ENCODE results near the gene SELENOM.
A peak's percentile ranks its signal among the peaks of the same experiment; 100 is the strongest.
"Not testable (repeated sequence)": the region's sequence is repeated elsewhere in the genome, so short reads cannot be mapped to it uniquely, and the experiment has no call there.

Gene SELENOM

GRCh38 chr22:31078389-31078788 lies 29.0 kb downstream of the SELENOM start:
- peak; percentile 42 for DNase-seq (ENCODE audit: low read depth)

DNA sequence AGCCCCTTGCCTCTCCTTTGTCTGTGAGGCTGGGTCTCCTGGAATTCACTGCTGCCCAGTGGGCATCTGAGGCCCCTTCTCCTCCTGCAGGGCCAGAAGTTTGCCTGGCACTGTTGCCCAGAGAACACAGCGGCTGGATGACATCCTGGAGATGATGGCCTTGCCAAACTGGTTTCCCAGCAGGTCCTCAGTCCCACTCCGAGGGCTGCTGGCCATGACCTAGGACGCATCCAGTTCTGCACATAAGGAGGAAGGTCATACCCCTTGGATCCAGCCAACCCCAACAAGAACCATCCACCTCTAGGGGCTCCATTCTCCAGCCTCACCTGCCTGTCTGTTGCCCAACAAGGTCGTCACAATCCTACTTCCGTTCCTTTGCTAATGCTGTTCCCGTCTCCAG lies 29.7 kb downstream of the SELENOM start:
- DNase-seq (ENCODE audit: low read depth) = no peak

DNA sequence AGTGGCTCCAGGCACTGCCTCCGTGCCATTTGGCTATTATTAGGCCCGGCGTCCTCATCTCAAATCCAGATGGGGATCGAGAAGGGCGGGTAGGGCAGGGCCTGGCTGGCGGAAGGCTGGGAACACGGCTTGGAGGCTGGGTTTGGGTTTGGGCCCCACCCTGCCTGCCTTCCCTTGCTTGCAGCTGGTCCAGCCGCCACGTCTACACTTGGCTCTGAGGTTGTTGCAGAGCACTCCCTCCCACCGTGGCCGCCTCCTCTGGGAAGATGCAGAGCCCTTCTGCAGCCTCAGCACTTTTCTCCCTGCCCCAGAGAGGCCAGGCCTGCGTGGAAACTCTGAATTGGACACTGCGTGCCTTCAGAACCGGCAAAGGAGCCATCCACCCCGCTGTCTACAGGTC lies 31.4 kb downstream of the SELENOM start:
- peak; percentile 33 for DNase-seq (ENCODE audit: low read depth)

- not testable (repeated sequence) for DNase-seq (ENCODE audit: low read depth)
These were observed 33.7 kb downstream of the SELENOM start for GRCh38 chr22:31073545-31074145.

GRCh38 chr22:31073125-31073524 lies 34.2 kb downstream of the SELENOM start:
- not testable (repeated sequence) for DNase-seq (ENCODE audit: low read depth)

GRCh38 chr22:31069691-31070314 lies 37.6 kb downstream of the SELENOM start:
- not testable (repeated sequence) for DNase-seq (ENCODE audit: low read depth)

DNA sequence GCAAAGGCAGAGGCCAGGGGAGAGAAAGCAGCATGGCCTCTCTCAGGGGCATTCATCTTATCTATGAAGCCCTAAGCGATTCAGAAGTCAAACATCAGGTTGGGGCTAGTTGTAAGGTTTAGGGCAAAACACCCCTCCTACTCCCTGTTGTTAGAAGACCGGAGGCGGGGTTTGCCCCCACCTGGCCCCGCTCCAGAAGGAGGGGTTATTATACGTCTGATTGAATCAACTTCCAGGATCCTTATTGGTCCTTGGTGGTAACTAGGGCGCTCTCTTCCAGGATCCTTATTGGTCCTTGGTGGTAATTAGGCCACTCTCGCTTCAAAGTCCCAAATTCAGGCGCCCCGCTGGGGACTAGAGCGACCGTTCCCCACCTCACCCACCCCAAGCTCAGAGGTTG lies 38.4 kb downstream of the SELENOM start:
- no peak for DNase-seq (ENCODE audit: low read depth)

GRCh38 chr22:31064369-31064768 lies 43.0 kb downstream of the SELENOM start:
- no peak for DNase-seq (ENCODE audit: low read depth)

DNA sequence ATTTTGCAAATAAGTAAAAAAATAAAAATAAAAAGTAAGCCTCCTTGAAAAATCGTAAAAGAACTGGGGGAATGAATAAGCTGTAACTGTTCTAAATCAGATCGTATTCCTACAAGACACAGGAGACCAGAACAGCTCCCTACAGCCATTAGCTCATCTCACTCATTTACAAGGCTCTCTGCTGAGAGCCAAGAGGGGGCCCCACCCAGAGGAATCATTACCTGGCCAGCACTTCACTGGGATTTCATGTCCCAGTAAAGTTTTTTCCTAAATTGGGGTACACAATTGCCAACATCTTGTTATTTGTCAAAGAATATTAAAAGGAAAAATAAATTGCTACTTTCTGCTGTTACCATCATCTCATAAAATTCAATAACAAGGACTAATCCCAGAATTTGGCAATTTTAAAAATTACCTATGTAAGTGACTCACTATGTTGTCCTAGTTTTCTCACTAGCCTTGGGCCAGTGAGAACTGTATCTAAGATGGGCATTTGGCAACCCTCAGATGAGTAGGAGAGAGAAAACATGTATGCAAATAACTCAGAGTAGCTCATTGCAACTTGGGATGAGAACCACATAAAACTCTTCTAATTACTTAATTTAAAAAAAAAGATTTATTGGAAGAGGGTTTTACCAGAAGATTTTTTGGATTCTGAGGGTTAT lies 44.7 kb downstream of the SELENOM start:
- peak; percentile 59 for DNase-seq (ENCODE audit: low read depth)

DNA sequence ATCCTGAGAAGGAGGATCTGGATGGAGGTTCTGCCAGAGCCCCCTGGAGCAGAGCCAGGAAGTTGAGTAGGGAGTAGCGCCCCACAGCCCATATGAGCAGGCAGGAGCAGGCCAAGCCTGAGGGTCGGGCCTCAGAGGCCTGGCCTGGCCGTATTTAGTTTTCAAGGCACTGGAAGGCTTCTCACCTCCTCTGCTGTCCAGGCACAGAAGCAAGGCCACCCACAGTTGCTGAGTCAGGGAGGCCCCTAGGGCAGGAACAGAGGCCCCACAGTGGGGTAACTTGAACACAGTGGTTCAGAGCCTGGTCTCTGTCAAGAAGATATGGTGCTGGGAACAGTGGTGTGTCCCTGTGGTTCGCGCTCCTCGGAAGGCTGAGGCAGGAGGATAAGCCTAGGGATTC lies 47.7 kb downstream of the SELENOM start:
- peak; percentile 86 for DNase-seq (ENCODE audit: low read depth)

GRCh38 chr22:31056986-31057599 lies 50.3 kb downstream of the SELENOM start:
- DNase-seq (ENCODE audit: low read depth) = peak; percentile 80

- peak; percentile 100 for DNase-seq (ENCODE audit: low read depth)
These were observed 51.7 kb downstream of the SELENOM start for GRCh38 chr22:31055635-31056159.

GRCh38 chr22:31055117-31055634 lies 52.2 kb downstream of the SELENOM start:
- DNase-seq (ENCODE audit: low read depth) = no peak
